ACC112 (cell line): ENCODE measurements around the gene FBXL17.

Source experiments
- H2AFZ ChIP-seq: fragments of 200-600 bp; sonication (generic); one replicate; pipeline ENCODE4 v1.6.0; 2017; ENCODE audit warnings: antibody characterized with exemption, low read length; ENCODE audit not compliant: unreplicated experiment
- H3K27ac ChIP-seq: fragments of 200-600 bp; sonication (generic); 2 replicates; pipeline ENCODE4 v1.5.1; 2014; ENCODE audit warnings: low read depth, mild to moderate bottlenecking, antibody characterized with exemption, low read length, moderate library complexity
- H3K27me3 ChIP-seq: fragments of 200-600 bp; sonication (generic); 2 replicates; pipeline ENCODE4 v1.6.1; 2014; ENCODE audit warnings: mild to moderate bottlenecking, antibody characterized with exemption, low read length, moderate library complexity, mixed read lengths; ENCODE audit not compliant: insufficient read depth
- H3K36me3 ChIP-seq: fragments of 200-600 bp; sonication (generic); 2 replicates; pipeline ENCODE4 v1.6.1; 2016; ENCODE audit warnings: mild to moderate bottlenecking, antibody characterized with exemption, low read length, moderate library complexity, mixed read lengths; ENCODE audit not compliant: insufficient read depth
- H3K4me1 ChIP-seq: fragments of 200-600 bp; sonication (generic); one replicate; pipeline ENCODE4 v1.6.1; 2016; ENCODE audit warnings: low read length, mixed read lengths; ENCODE audit not compliant: insufficient read depth, unreplicated experiment, control insufficient read depth
- H3K4me3 ChIP-seq: fragments of 200-600 bp; sonication (generic); 2 replicates; pipeline ENCODE4 v1.5.1; 2014; ENCODE audit warnings: mild to moderate bottlenecking, low read depth, low read length
- H3K79me2 ChIP-seq: fragments of 200-600 bp; sonication (generic); one replicate; pipeline ENCODE4 v1.6.0; 2016; ENCODE audit warnings: low read length; ENCODE audit not compliant: control insufficient read depth, unreplicated experiment, insufficient read depth

Gene FBXL17

GRCh38 chr5:108372369-108372768 is 9.5 kb downstream of the FBXL17 start:
- H2AFZ ChIP-seq: no peak overlapping the region
- no peak overlapping the region for H3K27ac ChIP-seq
- no peak overlapping the region for H3K4me3 ChIP-seq
- H3K79me2 ChIP-seq: peaks cover 9% of the 10 kb centered on the region
- no peaks in the 10 kb centered on the region for H3K4me1 ChIP-seq
- peaks cover 14% of the 10 kb centered on the region for H3K36me3 ChIP-seq
- no peaks in the 10 kb centered on the region for H3K27me3 ChIP-seq

GRCh38 chr5:108371263-108371662 is 10.6 kb downstream of the FBXL17 start:
- H2AFZ ChIP-seq: no peak overlapping the region
- H3K4me3 ChIP-seq: no peak overlapping the region
- H3K27ac ChIP-seq: no peak overlapping the region
- H3K36me3 ChIP-seq: peaks cover 14% of the 10 kb centered on the region
- no peaks in the 10 kb centered on the region for H3K27me3 ChIP-seq
- H3K79me2 ChIP-seq: peaks cover 8% of the 10 kb centered on the region
- H3K4me1 ChIP-seq: no peaks in the 10 kb centered on the region

DNA sequence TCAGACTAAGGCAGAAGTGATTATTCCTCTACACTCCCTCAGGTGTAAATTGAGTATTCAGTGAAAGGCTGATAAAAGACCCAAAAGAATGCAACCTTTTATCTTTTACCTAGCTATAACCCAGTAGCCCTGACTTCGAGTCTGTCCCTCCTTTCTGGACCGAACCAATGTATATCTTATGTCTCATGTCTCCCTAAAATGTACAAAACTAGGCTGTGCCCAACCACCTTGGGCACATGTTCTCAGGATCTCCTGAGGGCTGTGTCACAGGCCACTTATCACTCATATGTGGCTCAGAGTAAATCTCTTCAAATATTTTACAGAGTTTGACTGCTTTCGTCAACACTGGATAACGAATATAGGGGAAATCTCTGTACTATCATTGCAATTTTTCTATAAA is 12.7 kb downstream of the FBXL17 start:
- no peaks in the 10 kb centered on the region for H3K27me3 ChIP-seq
- no peaks in the 10 kb centered on the region for H3K4me1 ChIP-seq
- H3K27ac ChIP-seq: no peak overlapping the region
- no peak overlapping the region for H2AFZ ChIP-seq
- peaks cover 7% of the 10 kb centered on the region for H3K79me2 ChIP-seq
- H3K4me3 ChIP-seq: no peak overlapping the region
- H3K36me3 ChIP-seq: peaks cover 11% of the 10 kb centered on the region

GRCh38 chr5:108367679-108368334 is 14.1 kb downstream of the FBXL17 start:
- Histone ChIP-seq H3K27me3 (no peaks in the 10 kb centered on the region), H3K79me2 (peaks cover 3% of the 10 kb centered on the region), H3K4me3 (no peak overlapping the region), H3K4me1 (no peaks in the 10 kb centered on the region), H2AFZ (no peak overlapping the region), H3K36me3 (peaks cover 8% of the 10 kb centered on the region), H3K27ac (no peak overlapping the region)

GRCh38 chr5:108366500-108366899 is 15.4 kb downstream of the FBXL17 start:
- H2AFZ ChIP-seq: no peak overlapping the region
- H3K27me3 ChIP-seq: no peaks in the 10 kb centered on the region
- H3K36me3 ChIP-seq: no peaks in the 10 kb centered on the region
- H3K79me2 ChIP-seq: no peaks in the 10 kb centered on the region
- no peak overlapping the region for H3K27ac ChIP-seq
- H3K4me3 ChIP-seq: no peak overlapping the region
- H3K4me1 ChIP-seq: no peaks in the 10 kb centered on the region

- Histone ChIP-seq H3K36me3 (0 out of 2 replicates have a peak, but pooled peaks cover 3% of the 10 kb centered on the region), H2AFZ (no peak overlapping the region), H3K4me3 (no peak overlapping the region), H3K27me3 (no peaks in the 10 kb centered on the region), H3K4me1 (no peaks in the 10 kb centered on the region), H3K27ac (no peak overlapping the region), H3K79me2 (no peaks in the 10 kb centered on the region)
These were observed 20.1 kb downstream of the FBXL17 start for GRCh38 chr5:108361771-108362170.

DNA sequence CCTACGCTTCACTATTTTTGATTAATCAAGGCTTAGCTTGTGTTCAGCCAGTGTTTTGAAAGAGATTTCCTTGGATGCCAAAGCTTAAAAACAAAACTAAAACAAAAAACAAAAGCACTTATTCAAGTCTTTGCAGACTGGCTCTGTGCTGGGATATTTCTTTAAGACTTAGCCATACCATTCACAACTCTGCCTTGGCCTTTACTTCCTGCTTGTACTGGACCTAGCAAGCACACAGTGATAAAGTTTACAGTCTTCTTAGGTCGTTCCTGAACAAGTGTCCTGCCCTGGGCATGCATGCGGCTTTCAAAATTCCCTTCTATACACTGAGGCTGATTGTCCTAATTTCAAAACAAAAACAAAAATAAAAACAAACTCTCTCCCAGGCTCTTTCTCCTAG is 20.7 kb downstream of the FBXL17 start:
- no peaks in the 10 kb centered on the region for H3K79me2 ChIP-seq
- H3K27me3 ChIP-seq: no peaks in the 10 kb centered on the region
- 0 out of 2 replicates have a peak, but pooled peaks cover 3% of the 10 kb centered on the region for H3K36me3 ChIP-seq
- no peak overlapping the region for H2AFZ ChIP-seq
- H3K27ac ChIP-seq: no peak overlapping the region
- H3K4me3 ChIP-seq: no peak overlapping the region
- no peaks in the 10 kb centered on the region for H3K4me1 ChIP-seq

- no peaks in the 10 kb centered on the region for H3K79me2 ChIP-seq
- H3K27ac ChIP-seq: no peak overlapping the region
- no peak overlapping the region for H3K4me3 ChIP-seq
- H2AFZ ChIP-seq: no peak overlapping the region
- H3K27me3 ChIP-seq: no peaks in the 10 kb centered on the region
- H3K36me3 ChIP-seq: 0 out of 2 replicates have a peak, but pooled peaks cover 3% of the 10 kb centered on the region
- no peaks in the 10 kb centered on the region for H3K4me1 ChIP-seq
These were observed 21.6 kb downstream of the FBXL17 start for GRCh38 chr5:108360280-108360679.

DNA sequence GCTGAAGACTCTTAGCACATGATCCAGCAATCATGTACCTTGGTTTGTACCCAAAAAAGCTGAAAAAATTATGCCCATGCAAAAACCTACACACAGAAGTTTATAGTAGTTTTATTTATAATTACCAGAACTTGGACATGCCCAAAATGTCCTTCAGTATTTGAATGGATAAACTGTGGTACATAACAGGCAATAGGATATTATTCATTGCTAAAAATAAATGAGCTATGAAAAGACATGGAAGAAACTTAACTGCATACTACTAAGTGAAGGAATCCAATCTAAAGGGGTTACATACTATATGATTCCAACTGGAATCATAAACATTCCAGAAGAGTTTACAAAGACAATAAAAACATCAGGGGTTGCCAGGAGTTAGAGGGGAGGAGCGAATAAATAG is 25.6 kb downstream of the FBXL17 start:
- H3K27ac ChIP-seq: no peak overlapping the region
- no peaks in the 10 kb centered on the region for H3K79me2 ChIP-seq
- no peaks in the 10 kb centered on the region for H3K27me3 ChIP-seq
- no peaks in the 10 kb centered on the region for H3K4me1 ChIP-seq
- 0 out of 2 replicates have a peak, but pooled peaks cover 3% of the 10 kb centered on the region for H3K36me3 ChIP-seq
- no peak overlapping the region for H3K4me3 ChIP-seq
- no peak overlapping the region for H2AFZ ChIP-seq

DNA sequence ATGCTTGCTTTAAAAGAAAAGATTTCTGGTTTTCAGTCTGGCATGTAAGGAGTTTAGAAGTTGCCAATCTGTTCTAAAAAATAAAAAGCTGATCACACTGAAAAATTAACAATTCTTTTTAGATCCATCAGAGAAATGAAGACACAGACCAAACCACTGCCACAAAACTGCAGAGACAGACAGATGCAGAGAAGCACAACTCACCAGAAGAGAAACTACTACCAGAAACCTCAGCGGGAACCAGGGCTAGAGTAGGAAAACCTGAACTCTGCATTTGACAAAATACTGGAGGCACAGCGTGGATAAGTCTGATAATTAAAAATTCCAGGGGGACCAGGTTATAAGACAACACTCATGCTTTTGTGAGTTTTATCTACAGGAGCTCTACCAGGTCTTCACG is 28.8 kb downstream of the FBXL17 start:
- H3K4me3 ChIP-seq: no peak overlapping the region
- no peaks in the 10 kb centered on the region for H3K4me1 ChIP-seq
- no peaks in the 10 kb centered on the region for H3K79me2 ChIP-seq
- no peaks in the 10 kb centered on the region for H3K36me3 ChIP-seq
- no peak overlapping the region for H3K27ac ChIP-seq
- H2AFZ ChIP-seq: no peak overlapping the region
- no peaks in the 10 kb centered on the region for H3K27me3 ChIP-seq

DNA sequence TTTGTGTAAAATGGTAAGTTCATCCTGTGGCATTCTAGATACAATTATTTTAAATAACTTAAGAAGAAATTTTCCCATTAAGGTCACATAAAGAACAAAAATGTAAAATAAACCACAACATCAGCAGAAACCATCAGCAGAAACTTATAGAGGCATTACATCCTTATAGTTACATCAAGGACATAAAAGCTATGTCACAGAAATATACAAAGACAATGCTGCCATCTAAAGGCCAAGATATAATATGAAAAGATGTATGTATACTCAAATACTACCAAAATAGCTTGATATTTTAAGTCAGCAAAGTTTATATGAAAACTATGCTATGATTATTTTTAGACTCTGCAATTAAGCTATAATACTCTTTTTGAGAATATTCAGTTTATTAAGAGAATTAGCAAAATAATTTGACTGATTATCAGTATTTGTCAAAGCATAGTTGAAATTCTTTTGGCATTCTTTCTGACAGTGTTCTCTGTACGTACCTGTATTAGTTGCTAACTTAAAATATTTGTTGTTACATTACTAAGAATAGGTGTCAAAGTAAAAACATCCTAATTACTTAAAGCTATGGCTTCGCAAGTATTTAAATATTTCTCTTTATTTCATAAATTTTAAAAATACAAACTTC is 36.2 kb downstream of the FBXL17 start:
- Histone ChIP-seq H2AFZ (no peak overlapping the region), H3K79me2 (no peaks in the 10 kb centered on the region), H3K36me3 (no peaks in the 10 kb centered on the region), H3K27ac (no peak overlapping the region), H3K4me3 (no peak overlapping the region), H3K27me3 (no peaks in the 10 kb centered on the region), H3K4me1 (no peaks in the 10 kb centered on the region)
